GM04503 (cell line): ENCODE measurements around the gene GBP2.
A peak's percentile ranks its signal among the peaks of the same experiment; 100 is the strongest.
"Not testable (repeated sequence)": the region's sequence is repeated elsewhere in the genome, so short reads cannot be mapped to it uniquely, and the experiment has no call there.

ENCODE experiments used
- DNase-seq: peaks from one replicate; pipeline ENCODE4 v3.0.0-alpha.2; 2012; ENCODE audit warnings: low read depth

The GBP2 gene, protein sequence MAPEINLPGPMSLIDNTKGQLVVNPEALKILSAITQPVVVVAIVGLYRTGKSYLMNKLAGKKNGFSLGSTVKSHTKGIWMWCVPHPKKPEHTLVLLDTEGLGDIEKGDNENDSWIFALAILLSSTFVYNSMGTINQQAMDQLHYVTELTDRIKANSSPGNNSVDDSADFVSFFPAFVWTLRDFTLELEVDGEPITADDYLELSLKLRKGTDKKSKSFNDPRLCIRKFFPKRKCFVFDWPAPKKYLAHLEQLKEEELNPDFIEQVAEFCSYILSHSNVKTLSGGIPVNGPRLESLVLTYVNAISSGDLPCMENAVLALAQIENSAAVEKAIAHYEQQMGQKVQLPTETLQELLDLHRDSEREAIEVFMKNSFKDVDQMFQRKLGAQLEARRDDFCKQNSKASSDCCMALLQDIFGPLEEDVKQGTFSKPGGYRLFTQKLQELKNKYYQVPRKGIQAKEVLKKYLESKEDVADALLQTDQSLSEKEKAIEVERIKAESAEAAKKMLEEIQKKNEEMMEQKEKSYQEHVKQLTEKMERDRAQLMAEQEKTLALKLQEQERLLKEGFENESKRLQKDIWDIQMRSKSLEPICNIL

DNA sequence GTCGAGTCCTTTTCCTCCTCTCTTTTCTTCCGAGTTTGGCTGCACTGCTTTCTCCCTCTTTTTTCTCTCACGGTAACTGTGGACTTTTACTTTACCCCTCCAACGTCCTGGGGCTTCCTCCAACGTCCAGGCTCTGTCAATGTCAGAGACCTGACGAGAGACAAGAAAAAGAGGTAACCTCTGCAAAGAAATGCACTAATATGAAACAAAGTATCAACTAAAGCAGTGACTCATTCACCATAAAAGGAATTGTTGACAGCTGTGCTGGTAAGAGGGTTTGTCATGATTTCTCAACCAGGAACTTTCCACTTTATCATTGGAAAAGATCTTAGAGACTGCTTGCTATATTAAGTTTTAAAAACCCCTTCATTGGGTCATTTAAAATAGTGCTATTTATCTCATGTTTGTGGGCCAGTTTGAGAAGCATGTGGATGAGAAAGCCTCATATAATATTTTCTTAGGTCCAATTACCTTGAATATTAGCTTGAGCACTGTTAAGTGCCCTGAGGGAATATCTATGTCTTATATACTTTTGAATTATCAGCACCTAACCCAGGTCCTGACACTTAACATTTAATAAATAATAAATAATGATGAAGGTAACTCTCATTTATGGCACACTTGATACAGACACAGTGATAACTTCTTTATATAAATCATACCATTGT is at the start of gene GBP2:
Gene GBP2 (minus strand): TSS at position 202 of the 668 bp plus-strand sequence. CDS start 4,148 bp downstream, outside the sequence.
- DNase-seq = peak; percentile 42

DNA sequence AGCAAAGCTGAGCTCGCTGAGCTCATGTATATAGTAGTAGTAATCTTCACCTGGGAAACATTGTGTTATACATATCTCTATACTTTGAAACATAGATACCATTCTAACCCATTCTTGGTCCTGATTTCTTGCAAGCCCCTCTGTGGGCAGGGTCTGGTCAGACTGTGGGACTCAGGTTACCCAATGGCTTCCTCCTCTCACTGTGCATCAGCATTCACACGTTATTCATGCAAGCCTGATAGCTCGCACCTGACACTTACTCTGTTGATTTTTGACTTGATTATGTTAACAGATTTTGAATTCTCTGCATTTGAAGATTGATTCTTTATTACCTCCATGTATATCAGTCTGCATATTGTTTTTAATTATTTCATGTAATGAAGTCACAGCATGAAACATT is 48.6 kb upstream of the GBP2 start:
- DNase-seq = no peak

DNA sequence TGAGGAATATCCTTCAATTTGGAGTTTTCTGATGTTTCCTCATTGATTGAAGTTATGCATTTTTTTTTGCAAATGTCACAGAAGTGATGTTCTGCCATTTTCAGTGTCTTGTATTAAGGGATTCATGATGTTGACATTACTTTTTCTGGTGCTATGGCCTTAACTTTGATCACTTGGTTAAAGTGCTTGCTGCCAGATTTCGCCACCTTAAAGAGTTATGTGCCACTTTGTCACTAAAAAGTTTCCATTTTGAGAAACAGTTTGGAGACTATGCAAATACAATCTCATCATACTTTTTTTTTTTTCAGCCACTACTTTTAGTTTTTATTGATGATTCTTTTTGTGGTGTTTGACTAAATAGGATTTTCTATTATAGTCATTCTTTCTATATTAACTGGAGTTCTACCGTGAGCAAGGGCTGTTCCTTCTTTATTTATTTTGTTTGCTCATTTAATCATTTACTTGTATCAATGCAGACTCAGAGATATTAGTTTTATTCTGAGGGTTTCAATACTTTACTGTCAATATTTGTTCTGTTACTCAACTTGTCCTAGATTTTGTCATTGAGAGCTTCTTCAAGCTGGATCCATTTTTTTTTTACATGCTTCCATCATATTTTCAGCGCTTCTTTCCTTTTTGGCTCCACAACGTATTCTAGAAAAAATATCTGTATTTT is 46.7 kb upstream of the GBP2 start:
- no peak for DNase-seq

DNA sequence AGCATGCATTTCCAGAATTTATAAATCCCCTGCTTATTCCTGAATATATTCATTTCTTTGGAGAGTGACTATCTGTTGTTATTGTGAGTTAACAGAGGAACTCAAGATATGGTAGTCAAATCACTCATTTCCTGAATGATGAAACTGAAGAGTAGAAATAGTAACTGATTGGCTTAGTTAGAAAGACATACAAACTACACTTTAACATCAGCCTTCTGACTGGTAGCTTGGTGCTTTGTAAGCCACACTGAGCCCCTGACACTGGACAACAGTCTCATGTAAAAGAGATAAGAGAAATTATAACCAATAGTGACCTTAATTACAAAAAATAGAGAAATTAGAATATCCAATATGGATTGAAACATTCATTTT is 45.1 kb upstream of the GBP2 start:
- no peak for DNase-seq

DNA sequence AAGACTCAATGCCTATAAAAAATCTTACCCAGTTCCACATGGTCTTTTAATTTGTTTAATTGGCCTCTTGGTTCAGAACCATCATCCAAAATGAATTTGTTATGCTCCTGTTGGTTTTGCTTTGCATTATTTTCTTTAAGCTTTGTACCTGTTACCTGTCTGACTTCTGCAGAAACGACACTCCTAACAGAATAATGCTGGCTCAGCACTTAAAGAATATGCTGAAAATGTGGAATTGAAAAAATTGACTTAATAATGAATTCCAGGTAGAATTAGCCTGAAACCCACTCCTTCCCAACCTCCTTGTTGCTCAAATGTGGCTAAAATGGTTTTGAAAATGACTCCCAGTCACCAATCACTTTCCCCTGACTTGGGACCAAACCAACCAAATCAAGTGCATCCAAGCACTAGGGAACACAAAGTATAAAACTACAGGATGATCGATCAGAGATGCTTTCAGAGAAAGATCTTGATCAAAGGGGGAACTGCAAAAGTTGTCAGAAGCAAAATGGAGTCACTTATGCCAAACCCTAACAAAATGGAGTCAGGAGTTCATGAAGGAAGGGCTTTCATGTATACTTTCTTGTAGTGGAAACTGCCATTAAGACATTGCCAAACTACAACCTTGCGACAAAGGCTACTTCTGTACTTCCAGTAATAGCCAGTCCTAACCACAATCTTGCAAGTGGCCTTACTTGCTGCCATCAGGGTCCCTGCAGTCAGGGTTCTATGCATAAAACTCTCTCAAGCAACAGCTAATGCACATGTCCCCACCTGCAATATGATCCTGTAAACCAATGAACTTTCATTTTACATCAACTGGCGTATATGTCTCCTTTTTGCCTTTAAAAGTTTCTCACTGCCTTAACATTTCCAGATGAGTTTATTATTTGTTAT is 44.5 kb upstream of the GBP2 start:
- DNase-seq = no peak

DNA sequence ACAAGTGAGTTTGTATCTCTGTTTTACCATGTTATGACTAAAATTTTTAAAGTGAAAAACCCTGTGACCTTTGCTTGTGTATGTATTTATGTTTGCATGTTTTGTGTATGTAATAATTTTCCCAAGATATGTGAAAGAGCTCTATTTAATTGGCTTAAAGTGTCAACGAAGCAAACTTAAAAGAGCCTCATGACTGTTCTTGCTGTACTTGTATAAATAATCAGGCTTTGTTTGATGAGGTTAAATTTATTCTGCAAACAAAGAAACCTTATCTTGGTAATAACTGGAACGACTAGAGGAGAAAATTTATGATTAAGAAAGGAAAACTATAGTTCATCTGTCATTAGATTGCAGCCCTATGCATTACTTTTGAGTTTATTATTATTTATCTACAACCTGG is 43.3 kb upstream of the GBP2 start:
- no peak for DNase-seq

DNA sequence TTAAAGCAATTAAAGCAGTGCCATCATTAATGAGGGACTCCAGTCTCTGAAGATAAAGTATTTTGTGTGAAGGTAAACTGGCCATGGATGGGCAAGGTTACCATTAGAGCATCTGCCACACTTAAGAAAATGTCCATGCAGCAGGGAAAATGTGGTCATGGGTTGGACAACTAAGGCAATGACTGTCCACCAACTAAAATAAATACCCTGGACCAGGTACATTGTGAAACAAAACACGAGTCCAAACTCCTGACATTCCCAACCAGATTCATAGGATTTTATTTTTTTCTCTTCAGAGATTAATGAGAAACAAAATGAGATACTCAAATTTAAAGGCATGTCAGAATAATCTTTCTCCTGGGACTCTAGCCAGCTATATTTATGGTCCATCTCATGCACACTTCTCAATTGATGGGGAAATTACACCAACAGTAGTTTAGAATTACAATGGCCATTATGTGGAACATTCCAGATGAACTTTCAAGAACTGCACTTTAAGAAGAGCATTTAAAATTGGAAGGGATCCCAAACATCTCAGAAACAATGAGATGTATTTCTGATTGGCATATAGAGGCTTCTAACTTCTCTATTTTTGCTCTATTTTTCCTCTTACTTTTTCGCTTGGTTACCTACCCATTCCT is 41.8 kb upstream of the GBP2 start:
- no peak for DNase-seq

DNA sequence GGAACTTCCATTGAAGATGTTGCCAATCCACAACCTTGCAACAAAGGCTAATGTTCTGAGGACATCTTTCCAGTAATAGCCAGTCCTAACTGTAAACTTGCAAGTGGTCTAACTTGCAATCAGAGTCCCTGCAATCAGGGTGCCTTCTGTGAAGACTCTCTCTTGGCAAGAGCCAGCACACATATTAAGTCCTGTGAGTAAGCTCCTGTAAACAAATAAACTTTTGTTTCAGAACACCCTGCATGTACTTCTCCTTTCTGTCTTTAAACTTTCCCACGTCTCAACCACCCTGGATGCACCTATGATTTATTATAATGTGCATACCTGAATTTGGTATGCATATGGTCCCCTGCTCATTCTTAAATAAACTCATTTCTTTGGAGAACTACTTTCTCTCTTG is 40.8 kb upstream of the GBP2 start:
- DNase-seq = peak; percentile 12

DNA sequence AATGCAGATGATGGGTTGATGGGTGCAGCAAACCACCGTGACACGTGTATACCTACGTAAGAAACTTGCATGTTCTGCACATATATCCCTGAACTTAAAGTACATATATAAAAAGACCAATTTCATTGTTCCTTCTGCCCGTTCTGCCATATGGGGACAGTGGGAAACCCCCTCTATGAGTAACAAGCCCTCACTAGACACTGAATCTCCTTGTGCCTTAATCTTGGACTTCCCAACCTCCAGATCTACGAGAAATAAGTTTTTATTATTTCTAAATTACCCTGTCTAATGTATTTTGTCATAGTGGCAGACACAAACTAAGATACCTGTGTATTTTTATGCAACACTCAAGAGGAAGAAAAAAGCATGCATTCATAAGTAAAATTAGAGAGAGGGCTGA is 39.9 kb upstream of the GBP2 start:
- no peak for DNase-seq

DNA sequence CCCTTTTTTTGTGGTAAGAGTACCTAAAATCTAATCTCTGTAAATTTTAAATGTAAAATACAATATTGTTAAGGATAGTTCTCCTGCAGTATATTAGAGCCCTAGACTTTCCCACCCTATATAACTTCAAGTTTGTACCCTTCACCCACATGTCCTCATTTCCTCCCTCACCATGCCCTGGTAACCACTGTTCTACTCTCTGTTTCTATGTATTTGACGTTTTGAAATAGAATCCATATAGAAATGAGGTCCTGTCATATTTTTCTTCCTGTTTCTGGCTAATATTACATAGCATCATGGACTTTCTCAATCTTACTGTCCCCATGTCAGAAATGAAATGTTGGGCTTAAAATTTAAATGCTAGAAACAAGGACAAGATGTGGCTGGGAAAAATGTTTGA is 25.1 kb upstream of the GBP2 start:
- DNase-seq = no peak

DNA sequence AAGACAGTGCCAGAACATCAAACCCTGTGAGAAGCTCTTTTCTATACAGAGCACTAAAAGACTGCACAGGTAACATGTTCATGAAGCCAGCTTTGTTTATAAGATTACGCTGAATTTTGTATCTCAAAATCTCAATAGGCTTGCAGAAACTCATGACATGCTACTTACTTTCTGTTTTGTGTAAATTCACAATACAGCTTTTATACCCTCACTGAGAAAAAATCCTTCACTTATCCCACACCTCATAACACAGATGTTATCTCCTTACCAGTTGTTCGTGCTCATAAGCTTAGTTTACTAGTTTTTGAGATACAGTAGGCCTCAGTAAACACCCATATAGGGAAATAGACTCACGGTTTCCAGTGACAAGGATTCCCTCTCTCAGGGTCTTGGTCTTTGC is 24.1 kb upstream of the GBP2 start:
- DNase-seq = no peak

DNA sequence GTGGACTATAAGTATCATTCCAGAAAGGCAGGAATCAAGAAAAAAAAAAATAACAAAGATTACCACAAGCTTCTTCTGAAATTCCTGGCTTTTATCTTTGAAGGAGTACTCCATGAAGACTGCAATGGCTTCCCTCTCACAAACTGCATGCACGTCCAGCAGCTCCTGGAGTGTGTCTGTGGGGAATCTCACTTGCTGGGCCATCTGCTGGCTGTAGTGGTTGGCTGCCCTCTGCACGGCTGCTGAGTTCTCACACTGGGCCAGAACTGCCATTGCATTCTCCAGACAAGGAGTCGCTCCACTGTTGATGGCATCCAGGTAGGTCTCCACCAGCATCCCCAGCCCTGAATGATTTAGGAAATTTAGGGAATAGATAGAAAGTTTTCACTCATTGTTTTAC is 23.3 kb upstream of the GBP2 start:
- no peak for DNase-seq

DNA sequence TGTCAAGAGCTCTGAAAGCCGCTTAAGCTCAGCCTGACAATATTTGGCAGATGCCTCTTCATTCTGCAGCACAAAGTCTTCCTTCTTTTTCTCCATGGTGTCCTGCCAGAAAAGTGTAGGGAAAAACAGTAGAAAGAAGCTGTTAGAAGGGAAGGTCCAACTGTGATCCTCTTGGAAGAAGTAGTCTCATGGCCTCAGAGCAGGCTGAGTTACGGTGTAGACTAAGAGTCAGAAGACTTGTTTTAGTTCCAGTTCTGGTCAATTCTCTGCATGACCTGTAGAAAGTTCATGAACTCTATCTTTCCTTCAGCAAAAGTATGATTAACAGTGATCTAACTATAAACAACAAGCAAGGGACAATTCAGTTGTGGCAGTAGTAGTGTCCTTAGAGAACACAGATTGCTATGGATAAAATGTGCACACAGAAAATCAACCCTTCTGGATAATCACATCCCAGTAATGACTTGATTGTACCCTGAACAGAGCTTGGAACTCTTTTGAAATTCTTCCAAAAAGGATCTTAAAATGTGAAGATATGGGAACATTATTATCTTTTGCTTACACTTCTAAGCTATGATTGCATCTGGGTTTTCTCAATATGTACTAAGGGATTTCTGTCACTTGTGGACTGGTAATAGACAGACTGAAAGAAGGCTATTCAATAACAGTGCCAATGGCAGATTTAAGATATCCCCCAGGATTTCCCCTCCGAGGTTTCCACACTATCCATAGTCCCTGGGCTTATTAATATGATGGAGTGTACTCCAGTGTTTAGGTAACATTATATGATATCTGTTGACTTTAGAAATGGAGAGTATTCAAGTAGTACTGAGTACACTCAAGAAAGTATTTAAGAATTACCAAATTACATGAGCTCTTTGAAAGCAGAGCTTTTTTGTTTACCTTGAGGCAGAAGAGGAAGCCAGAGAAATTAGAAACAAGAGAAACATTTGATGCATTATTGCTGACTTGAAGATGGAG is 22.1 kb upstream of the GBP2 start:
- DNase-seq = no peak

DNA sequence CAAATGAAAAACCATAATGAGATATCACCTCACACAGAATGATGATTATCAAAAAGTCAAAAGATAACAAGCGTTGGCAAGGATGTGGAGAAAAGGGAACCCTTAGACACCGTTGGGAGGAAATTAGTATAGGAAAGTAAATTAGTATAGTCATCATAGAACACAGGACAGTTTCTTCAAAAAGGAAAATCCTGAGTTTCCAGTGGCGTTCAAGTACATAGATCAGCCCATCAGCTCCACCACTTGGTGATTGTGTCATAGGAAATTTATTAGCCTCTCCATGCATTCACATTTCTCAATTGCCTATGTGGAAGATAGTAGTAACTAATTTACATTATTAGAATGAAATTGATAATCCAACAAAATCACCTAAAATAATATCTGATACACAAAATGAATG is 20.8 kb upstream of the GBP2 start:
- DNase-seq = no peak

DNA sequence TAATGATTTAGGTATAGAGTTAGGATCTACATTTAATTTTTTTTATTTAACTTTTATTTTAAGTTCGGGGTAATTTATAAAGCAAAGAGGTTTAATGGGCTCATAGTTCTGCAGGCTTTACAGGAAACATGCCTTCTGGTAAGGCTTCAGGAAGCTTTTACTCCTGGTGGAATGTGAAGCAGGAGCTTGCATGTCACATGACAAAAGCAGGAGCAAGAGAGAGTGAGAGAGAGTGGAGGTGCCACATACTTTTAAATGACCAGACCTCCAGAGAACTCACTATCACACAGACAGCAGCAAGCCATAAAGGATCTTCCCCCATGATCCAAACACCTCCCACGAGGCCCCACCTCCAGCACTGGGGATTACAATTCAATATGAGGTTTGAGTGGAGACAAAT is 17.6 kb upstream of the GBP2 start:
- DNase-seq = no peak

DNA sequence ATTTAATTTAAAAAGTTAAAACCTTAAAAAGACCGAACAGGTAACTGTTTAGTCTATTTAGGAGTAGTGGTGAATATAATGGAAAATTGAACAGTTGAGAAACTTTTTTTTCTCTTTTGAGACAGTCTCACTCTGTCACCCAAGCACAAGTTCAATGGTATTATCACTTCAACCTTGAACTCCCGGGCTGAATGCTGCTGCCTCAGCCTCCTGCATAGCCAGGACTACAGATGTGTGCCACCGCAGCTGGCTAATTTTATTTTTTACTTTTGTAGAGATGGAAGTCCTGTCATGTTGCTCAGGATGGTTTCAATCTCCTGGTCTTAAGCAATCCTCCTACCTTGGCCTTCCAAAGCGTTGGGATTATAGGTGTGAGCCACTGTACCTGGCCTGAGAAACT is 16.2 kb upstream of the GBP2 start:
- no peak for DNase-seq

DNA sequence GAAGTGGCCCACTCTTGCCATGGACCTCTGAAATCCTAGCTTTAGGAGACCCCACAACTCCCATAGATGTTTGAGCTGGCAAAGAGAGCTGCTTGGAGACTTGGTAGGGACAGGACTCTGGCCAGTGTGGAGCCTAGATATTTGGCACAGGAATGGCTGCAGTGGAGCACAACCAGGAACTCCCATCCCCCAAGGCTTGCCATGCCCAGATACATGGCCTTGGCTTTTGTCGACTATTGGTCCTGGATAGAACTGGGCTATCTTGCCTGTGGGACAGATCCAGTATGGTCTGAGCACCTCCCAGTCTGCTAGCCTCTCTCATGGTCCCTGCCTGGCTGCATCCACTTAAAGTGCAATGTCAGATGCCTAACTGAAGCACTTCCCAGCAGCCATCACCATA is 7.8 kb upstream of the GBP2 start:
- no peak for DNase-seq

DNA sequence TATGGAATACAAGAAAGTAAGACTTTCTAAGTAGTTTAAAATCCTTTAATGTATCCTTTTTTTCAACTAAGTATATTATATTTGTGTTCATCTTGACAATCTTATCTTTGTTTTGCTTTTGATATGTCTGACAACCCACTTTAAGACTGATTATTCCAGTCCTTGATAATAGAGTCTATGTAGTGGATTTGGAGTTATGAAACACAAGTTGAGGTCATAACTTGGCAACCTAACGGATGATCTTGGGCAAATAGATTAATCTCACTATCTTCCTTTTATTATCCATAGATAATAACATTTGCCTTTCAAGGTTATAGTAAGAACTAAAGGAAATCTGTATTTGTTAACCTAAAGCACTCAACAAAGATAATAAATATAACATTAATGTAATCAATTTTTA is 4.8 kb upstream of the GBP2 start:
- DNase-seq = no peak

DNA sequence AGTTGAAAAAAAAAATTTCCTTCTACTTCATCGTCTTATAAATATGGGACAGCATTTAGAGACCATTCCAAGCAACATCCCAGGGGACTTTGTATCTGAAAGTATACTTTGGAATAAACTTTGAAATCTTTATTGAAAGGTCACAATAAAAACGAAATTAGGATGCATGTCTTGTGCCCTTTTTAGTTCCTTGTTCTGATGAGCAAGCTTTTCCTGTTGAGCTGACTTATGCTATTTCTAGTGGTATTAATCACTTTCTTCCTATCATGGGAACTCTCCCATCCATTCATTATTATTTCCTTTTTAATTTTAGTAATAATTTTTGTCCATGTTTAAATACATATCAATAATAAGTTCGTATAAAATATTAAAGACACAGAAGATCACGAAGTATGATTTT is 4.0 kb upstream of the GBP2 start:
- no peak for DNase-seq

DNA sequence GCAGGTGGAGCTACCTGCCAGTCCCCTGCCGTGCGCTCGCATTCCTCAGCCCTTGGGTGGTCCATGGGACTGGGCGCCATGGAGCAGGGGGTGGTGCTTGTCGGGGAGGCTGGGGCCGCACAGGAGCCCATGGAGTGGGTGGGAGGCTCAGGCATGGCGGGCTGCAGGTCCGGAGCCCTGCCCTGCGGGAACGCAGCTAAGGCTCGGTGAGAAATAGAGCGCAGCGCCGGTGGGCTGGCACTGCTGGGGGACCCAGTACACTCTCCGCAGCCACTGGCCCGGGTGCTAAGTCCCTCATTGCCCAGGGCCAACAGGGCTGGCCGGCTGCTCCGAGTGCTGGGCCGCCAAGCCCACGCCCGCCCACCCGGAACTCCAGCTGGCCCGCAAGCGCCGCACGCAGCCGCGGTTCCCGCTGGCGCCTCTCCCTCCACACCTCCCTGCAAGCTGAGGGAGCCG is 2.1 kb upstream of the GBP2 start:
- not testable (repeated sequence) for DNase-seq
